ENCODE results near the gene TSHZ3. TPM values are rescaled to one million over a fixed set of nuclear protein-coding genes. Genes with fewer than 3 reads are reported as not detected.

TSHZ3 gene
- total and polyA plus RNA-seq, 7 donors = 0.46 to 27.7 (median 16.1) TPM

DNA sequence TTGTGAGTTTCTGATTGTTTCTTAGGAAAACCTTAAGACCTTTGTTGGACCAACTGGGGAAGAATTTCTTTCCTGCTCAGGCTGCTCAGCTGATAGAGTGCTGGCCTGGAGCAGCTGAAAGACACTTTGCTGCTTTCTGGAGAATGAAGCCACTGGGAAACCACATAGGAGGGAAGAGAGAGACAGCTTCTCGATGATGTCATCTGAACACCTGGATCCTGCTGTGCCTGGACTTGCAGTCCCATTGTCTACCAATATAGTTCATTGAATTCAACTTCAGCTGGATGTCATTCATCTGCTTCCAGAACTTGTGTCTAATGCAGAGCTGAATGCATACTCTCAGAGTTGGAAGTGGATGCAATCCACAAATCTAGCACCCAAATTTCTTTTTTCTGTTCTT lies 34.3 kb upstream of the TSHZ3 start:
- Histone ChIP-seq H3K9me3 (no peaks in the 10 kb centered on the region), H3K36me3 (no peaks in the 10 kb centered on the region), H3K4me3 (no peak overlapping the region), H3K4me1 (peaks cover 0 to 5% (median 0%) of the 10 kb centered on the region in 4 donors), H3K27ac (no peak overlapping the region), H3K27me3 (no peaks in the 10 kb centered on the region)
- WGBS, 2 donors = 85 to 89% methylated on average over 1 of the region's 1 CpG
- TF ChIP-seq POLR2AphosphoS5 (IDR thresholded peaks at IDR 0.05) (no peak), EP300 (IDR thresholded peaks at IDR 0.05) (no peak), POLR2A (IDR thresholded peaks at IDR 0.05) (no peak)
- TF ChIP-seq, protein P1, sequence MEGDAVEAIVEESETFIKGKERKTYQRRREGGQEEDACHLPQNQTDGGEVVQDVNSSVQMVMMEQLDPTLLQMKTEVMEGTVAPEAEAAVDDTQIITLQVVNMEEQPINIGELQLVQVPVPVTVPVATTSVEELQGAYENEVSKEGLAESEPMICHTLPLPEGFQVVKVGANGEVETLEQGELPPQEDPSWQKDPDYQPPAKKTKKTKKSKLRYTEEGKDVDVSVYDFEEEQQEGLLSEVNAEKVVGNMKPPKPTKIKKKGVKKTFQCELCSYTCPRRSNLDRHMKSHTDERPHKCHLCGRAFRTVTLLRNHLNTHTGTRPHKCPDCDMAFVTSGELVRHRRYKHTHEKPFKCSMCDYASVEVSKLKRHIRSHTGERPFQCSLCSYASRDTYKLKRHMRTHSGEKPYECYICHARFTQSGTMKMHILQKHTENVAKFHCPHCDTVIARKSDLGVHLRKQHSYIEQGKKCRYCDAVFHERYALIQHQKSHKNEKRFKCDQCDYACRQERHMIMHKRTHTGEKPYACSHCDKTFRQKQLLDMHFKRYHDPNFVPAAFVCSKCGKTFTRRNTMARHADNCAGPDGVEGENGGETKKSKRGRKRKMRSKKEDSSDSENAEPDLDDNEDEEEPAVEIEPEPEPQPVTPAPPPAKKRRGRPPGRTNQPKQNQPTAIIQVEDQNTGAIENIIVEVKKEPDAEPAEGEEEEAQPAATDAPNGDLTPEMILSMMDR (IDR thresholded peaks at IDR 0.05) = no peak
- DNase-seq = no peak
- intact Hi-C loops (cut with DNase I) = no loop called here

DNA sequence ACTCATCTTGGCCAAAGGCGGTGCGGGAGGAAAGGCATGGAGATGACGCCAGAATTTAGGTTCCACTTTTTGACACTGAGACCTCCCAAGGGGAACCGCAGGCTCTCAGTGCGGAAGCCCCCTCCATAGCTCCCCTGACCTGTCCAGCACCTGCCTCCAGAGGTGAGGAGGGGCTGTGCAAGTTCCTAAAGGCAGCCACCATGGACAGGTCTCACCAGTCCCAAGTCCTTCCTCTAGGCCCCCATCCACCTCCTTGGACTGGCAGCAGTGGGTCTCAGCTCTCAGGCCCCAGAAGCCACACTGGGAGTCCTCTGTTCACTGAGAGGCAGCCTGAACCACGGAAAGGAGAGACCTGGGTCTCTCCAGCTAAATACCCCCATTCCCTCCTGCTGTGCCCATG lies 31.6 kb upstream of the TSHZ3 start:
- intact Hi-C loops (cut with DNase I) = no loop called here
- Histone ChIP-seq H3K9me3 (no peaks in the 10 kb centered on the region), H3K27me3 (no peaks in the 10 kb centered on the region), H3K4me1 (peaks cover 0 to 13% (median 0%) of the 10 kb centered on the region in 4 donors), H3K27ac (no peak overlapping the region), H3K36me3 (no peaks in the 10 kb centered on the region), H3K4me3 (no peak overlapping the region)
- no peak for DNase-seq
- TF ChIP-seq, protein P1 (IDR thresholded peaks at IDR 0.05) = no peak
- no peak for TF ChIP-seq POLR2AphosphoS5 (IDR thresholded peaks at IDR 0.05)
- no peak for TF ChIP-seq EP300 (IDR thresholded peaks at IDR 0.05)
- TF ChIP-seq POLR2A (IDR thresholded peaks at IDR 0.05) = no peak
- WGBS, 2 donors = 92 to 93% methylated on average over 6 of the region's 6 CpGs

DNA sequence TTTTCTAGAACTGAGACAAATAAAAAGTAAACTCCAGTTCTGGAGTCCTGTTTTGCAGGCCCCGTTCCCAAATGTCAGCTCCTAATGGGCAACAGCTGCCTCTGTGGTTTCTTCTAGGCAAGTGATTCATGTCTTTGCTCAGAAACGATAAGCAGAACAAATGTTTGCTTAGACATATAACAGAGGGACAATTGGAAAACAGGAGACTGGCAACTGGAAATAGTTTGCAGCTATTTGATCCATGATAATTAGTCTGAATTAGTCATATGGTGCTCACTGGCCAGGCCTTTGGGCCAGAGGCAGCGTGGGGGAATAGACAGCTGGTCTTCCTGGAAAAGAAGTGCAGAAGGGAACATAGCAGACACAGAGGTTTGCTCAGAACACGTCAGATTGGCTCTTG lies 29.2 kb upstream of the TSHZ3 start:
- Histone ChIP-seq H3K27ac (peak overlapping the region in 2 of 4 donors; percentile 26 to 37), H3K9me3 (no peaks in the 10 kb centered on the region), H3K4me3 (no peak overlapping the region), H3K36me3 (no peaks in the 10 kb centered on the region), H3K4me1 (peaks cover 0 to 13% (median 0%) of the 10 kb centered on the region in 4 donors), H3K27me3 (no peaks in the 10 kb centered on the region)
- 12 to 35% methylated on average over 4 of the region's 4 CpGs for WGBS, 2 donors
- TF ChIP-seq POLR2A (IDR thresholded peaks at IDR 0.05) (no peak), POLR2AphosphoS5 (IDR thresholded peaks at IDR 0.05) (peak in 3 of 4 donors; percentile 60 to 76 (median 64))
- intact Hi-C loops (cut with DNase I) = no loop called here
- no peak for DNase-seq

DNA sequence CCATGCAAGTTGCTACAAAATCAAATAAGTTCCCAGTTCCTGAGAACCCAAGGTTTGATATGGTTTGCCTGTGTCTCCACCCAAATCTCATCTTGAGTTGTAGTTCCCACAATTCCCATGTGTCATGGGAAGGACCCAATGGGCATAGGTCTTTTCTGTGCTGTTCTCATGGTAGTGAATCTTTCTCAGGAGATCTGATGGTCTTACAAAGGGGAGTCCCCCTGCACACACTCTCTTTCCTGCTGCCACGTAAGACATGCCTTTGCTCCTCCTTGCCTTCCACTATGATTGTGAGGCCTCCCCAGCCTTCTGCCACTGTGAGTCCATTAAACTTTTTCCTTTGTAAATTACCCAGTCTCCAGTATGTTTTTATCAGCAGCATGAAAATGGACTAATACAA lies 28.5 kb upstream of the TSHZ3 start:
- intact Hi-C loops (cut with DNase I) = no loop called here
- DNase-seq = no peak
- Histone ChIP-seq H3K9me3 (no peaks in the 10 kb centered on the region), H3K27ac (peak overlapping the region in 2 of 4 donors; percentile 26 to 37), H3K36me3 (no peaks in the 10 kb centered on the region), H3K27me3 (no peaks in the 10 kb centered on the region), H3K4me3 (no peak overlapping the region), H3K4me1 (peaks cover 0 to 13% (median 0%) of the 10 kb centered on the region in 4 donors)
- WGBS, 2 donors = 73 to 79% methylated on average over 1 of the region's 1 CpG
- TF ChIP-seq POLR2A (IDR thresholded peaks at IDR 0.05) (no peak), POLR2AphosphoS5 (IDR thresholded peaks at IDR 0.05) (no peak), EP300 (IDR thresholded peaks at IDR 0.05) (no peak)
- TF ChIP-seq, protein P1 (IDR thresholded peaks at IDR 0.05) = no peak

DNA sequence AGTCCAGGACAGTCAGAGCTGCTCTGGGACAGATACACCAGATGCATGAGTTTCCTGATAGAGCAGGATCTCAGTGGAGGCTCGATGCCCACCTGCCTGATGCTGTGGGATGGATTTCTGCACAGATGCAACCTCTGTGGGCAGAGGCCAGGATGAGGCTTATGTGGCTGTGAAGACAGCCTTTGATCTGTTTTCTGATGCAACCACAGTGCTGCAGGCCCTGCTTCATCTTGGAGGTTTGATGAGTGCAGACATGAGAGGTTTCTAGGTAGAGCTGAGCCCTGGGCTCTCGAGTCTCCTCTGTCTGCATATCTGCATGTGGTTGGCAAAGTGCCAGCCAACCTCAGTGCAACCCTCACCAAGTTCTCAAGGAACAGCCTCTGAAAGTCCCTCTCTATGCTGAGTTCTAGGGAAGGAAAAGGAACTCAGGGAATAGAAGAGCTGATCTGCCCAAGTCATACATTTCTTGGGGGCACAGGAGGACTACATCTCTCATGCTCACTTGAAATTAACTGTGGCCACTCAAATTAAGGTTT lies 23.1 kb upstream of the TSHZ3 start:
- DNase-seq = no peak
- TF ChIP-seq POLR2AphosphoS5 (IDR thresholded peaks at IDR 0.05) = peak in 1 of 4 donors; percentile 8
- TF ChIP-seq, protein P1 (IDR thresholded peaks at IDR 0.05) = no peak
- no peak for TF ChIP-seq POLR2A (IDR thresholded peaks at IDR 0.05)
- TF ChIP-seq EP300 (IDR thresholded peaks at IDR 0.05) = no peak
- Histone ChIP-seq H3K27ac (no peak overlapping the region), H3K36me3 (no peaks in the 10 kb centered on the region), H3K4me1 (no peaks in the 10 kb centered on the region), H3K27me3 (no peaks in the 10 kb centered on the region), H3K9me3 (no peaks in the 10 kb centered on the region), H3K4me3 (no peak overlapping the region)
- intact Hi-C loops (cut with DNase I) = no loop called here
- WGBS, 2 donors = 49 to 67% methylated on average over 2 of the region's 2 CpGs

All from sigmoid colon (tissue), 7 donors.